H1 (cell line): ENCODE measurements around the gene VIPR2. TPM values are rescaled to one million over a fixed set of nuclear protein-coding genes. Genes with fewer than 3 reads are reported as not detected.

Experiments used
- CHD7 ChIP-seq: fragments of 300-600 bp; sonication (generic); IDR thresholded peaks from 2 replicates; pipeline ENCODE4 v1.7.1; 2012; ENCODE audit warnings: low read length, moderate library complexity, mild to moderate bottlenecking, inconsistent platforms; ENCODE audit not compliant: insufficient replicate concordance
- TEAD4 ChIP-seq: IDR thresholded peaks from 2 replicates; pipeline ENCODE4 v1.6.1; 2012; ENCODE audit warnings: low read depth, low read length, inconsistent platforms, mixed read lengths
- polyA plus RNA-seq, 7 experiments: library from polyadenylated mRNA; depleted of rRNA in 3 of 7; stranded (reverse) in 5 of 7; unstranded in 2 of 7; fragments of >200 nt in 5 of 7; fragments of 200-250 nt in 2 of 7; gene quantifications; 1 replicate in 5 of 7; 2 replicates in 1 of 7; 4 replicates in 1 of 7; pipeline versions ENCODE4 v1.2.1 to v1.2.3, GENCODE V29; 2011 to 2013; ENCODE audit warnings: missing spikeins in 2 of 7, mixed read lengths in 2 of 7
- total RNA-seq: library from RNA; stranded (reverse); fragmentation: NEBNext Ultra II Directional; extraction: Animal tissue kit (Norgen Biotek cat#: 25700); gene quantifications from 2 replicates; pipeline ENCODE4 v1.2.1, GENCODE V29; 2021
- TF ChIP-seq, protein P1 (sequence below): IDR thresholded peaks from 2 replicates; pipeline ENCODE4 v1.6.1; 2011; ENCODE audit warnings: low read depth, mild to moderate bottlenecking, low read length; ENCODE audit not compliant: insufficient read depth

The VIPR2 gene
- total and polyA plus RNA-seq, 2 of the 8 experiments (the other 6 are each of a cell fraction or from before 2014, with no cell fraction given), result 2.4 to 6.3 TPM

GRCh38 chr7:159048656-159049055, 96.0 kb downstream of the VIPR2 start (continued):
- TF ChIP-seq CHD7 (no peak), TEAD4 (no peak)
- TF ChIP-seq, protein P1, sequence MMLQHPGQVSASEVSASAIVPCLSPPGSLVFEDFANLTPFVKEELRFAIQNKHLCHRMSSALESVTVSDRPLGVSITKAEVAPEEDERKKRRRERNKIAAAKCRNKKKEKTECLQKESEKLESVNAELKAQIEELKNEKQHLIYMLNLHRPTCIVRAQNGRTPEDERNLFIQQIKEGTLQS, result no peak
